HG03039 (cell line): ENCODE measurements around the gene CMSS1.

Source experiments
- ATAC-seq: cut with Tn5 transposase; IDR thresholded peaks from one replicate; pipeline ENCODE4 v1.9.1; 2021; ENCODE audit warnings: mild to moderate bottlenecking, moderate library complexity; ENCODE audit not compliant: unreplicated experiment

Gene CMSS1

DNA sequence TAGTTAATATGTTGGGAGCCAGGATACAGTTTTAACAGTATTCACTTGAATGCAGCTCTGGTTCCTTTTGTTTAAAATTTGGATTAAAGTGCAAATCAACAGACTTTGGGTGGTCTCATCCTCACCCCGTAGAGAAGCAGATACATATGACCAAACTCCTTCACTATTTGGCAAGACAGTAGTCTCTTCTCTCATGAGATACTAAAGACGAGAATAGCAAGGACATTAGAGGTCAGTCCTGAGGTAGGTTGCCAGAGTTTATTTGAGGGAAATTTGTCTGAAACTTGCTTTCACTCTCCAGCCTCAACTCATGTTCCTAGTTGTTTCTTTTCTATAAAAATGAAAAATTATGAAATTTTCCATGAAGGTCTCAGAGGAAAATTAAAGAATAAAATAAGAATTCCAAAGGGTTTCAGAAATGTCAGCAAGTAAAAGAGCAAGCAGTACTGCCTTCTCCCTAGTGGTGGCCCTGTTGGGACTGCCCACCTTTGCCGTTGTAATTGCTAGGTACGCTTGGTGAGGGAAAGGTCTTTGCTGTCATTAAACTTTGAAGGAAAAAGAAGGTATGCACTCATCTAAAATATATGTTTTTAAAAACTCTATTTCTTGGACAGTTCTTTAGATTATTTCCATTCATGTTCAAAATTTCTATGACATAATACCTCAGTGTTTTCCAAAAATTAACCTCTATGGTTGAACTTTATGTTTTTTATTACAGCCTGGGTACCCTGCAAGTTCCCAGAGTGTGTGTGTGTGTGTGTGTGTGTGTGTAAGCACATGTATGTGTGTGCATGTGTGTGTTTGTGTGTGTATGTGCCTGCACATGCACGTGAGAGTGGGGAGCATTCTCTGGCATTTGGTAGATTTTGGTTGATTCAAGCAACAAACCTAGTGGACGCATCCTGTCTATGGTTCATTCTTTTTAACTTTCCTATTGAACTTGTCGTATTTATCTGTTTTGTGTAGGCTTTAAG is 111.4 kb downstream of the CMSS1 start:
- ATAC-seq = no peak

DNA sequence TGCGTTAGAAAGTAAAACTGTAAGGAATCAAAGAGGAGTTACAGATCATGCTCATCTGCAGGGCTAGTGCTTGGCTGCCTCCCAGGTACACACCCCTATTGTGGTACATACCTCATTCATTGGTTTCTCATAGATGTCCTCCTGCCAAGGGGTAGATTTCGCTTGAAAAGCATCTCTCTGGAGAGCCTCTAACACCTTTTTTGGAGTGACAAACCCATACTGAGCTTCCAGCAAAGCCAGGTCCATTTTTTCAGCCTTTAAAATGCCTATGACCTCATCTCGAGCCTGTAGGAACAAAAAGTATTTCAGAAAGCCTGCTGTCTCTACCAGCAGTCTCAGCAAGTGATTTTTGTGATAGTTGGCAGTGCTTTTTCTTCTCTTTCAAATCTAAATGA is 112.1 kb downstream of the CMSS1 start:
- no peak for ATAC-seq

DNA sequence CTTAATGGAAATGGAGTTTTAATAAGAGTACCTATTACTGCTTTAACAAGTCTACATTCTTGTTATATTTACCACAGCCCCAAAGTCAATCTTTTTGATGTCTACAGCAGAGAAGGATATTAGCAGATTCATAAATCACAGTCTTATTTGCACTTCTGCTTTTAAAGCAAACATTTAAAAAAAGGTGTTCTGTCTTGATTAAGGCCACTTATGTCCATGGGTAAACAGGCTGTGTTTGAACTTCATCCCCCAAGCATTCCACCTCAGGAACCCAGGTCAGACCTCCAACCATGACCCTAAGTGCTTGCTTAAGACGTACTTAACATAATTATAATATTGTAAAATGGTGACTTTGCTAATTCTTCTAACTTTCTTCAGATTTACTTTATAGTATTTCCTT is 113.4 kb downstream of the CMSS1 start:
- no peak for ATAC-seq

DNA sequence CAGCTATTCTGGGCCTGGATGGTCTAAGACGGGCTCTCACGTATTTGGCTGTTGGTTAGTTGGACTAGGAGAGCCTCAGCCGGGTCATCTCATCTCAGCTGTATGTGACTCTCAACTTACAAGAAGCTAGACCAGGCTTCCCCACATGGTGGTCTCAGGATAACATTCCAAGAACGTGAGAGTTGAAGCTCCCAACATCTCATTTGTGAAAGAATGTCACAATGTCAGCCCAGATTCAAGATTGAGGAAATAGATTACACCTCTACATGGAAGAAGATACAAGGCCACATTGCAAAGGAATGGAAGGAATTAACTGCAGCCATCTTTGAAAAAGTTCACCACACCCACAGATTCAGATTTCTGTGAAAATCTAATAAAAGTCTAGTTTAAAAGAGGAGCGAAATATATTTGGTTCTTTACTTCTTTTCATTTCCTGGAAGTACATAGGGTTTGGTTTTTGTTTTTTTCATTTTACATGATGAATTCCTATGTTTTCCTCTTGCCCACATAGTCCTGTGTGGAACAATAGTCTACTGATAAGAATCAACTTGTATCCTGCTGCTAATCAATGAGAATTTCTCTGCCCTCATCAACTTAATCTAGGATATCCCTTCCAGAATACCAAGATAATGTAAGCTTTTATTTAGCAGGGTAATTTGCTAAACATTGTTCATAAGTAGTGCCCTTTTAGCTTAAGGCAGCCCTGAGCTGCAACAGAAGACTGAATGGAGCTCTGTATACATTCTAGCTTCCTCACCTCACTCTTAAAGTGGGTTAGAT is 116.5 kb downstream of the CMSS1 start:
- no peak for ATAC-seq

DNA sequence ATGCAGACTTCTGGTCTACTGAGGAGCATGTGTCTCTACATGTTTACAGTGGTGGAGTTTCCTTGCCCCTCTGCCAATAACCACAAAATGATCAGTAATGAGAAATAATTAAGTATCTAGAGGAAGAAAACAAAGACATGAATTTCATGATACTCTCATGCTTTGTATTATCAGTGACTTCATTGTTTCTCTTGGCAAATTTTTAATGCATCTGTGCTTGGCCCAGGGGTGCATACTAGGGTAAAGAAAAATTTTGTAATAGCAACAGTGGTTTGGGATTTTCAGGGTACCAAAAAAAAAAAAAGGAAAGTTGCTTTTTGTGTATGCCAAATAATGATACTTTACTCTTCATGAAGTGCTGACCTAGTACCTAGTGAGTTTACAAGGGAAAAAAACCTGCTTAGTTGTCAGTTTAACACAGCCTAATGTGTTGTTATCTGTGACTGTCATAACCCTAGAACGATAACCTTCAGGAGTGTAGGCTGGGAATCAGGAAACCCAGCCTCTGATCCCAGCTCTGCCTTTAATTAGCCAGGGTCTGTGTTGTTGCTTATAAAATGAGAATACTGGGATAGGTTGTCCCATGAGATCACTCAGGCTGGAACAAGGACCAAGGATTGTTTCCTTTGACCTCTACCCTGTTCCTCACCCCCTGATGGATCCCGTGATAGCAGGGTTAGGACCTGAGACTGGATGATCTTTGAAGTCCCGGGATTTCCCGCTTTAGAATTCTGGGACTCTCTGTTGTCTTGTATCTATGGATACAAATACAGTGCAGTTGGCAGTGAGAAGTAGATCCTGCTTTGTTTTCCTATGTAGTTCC is 117.5 kb downstream of the CMSS1 start:
- no peak for ATAC-seq

DNA sequence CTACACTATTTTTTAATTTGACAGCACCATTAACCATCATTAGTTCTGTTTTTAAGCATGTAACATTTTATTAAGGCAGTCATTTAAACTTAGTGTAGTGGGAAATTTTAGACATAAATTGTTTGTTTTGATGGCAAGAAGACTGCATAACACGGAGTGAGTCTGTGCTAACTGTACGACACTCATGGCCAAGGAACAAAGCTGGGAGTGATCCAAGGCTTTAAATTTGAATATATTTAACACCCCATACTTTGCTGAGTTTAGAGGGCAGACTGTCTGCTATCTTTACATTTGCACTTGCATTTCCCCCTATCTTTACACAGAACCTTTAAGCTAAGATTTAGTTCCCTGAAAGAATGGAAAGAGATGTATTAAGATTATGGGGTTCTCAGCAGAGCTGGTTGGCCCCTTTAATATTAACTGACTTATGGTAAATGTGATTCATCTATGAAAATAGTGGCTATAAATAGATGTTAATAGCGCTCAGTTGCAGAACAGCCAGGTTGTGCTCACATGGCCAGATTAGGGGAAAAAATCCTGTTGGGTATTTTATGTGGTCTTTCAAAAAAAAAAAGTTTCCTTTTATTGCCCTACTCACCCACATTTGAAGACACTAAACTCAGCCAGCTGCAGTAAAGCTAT is 120.7 kb downstream of the CMSS1 start:
- no peak for ATAC-seq

DNA sequence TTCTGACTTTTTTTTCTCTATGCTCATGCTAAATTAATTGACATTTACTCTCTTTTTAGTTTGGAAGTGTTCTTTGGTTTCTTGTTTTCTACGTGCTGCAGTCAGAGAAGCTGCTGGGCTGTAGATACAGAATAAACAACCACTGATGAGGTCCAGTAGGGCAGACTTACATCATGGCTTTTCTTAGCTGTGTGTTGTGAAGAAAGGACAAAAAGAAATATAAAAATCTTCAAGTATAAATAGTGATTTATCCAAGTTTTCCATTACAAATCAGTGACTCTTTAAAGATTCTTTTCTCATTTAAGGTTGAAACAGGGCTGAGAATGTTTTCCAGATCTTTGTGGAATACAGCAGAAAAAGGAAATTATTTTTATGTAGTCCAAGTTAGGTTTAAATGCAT is 122.2 kb downstream of the CMSS1 start:
- ATAC-seq = no peak

DNA sequence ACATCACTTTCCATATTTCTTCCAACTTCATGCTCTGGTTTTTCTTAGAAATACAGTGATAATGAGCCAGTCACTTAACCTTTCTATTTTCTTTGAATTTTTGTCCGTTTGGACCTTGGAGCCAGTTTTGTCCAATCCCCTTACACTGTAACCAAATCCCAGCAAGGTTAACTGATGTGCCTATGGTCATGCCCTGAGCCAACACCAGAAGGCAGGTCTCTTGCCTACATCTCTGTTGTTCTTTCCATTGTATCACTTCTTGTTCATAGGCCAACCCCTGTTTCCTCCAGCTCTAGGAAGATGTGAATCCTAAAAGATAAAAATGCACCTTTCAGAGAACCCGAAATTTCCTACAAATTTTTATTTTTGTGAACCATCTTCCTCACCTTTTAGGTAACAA is 122.7 kb downstream of the CMSS1 start:
- ATAC-seq = no peak

DNA sequence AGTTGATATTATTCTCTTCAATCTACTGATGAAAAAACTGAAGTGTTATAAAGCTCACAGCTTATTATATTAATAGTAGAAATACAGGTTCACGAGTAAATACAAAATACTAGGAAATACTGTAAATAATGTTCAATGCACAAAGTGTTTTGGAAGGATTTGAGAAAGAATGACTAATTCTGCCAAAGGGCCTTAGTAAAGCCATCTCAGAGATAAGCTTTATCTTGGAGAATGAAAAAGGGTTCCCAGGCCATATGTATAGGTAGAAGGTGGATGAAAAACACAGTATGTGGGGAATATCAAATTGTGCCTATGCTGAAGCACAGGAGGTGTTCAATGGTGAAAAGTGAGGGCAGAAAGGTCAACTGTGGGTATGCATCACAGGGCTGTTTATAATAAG is 123.5 kb downstream of the CMSS1 start:
- ATAC-seq = no peak

DNA sequence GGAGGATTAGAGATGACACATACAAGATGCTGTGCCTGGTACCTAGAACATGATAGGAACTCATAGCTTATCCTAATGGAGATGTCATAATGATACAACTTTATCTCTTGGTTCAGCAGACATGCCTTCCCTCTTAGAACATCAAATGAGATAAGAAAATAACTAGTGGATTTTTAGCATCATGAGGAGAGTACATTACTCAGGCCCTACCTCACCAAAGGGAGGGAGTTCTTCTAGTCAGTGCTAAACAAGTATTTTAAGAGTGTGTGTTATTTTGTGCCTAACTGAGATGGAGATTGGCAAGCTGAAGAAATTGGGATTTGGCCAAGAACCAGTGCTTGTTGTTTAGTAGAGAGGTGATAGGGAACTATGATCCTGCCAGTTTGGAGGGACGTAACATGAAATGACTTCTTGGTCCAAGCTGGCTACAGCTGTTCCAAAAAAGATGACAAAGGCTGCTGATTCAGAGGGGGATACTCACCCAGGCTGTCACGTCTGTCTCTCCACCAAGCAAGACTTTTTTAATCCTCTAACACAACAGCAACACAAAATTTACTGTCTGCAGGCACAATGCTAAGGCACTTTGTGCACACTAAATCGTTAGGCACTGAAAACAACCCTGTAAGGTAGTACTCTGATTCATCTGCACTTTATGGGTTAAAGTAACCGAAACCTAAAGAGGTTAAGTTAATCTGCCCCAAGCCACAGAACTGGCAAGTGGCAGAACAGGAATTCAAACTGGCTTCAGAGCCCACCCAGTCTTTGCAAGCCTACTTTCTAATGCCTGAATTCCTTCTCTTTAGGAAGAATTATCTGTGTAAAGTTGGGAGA is 126.5 kb downstream of the CMSS1 start:
- ATAC-seq = no peak

DNA sequence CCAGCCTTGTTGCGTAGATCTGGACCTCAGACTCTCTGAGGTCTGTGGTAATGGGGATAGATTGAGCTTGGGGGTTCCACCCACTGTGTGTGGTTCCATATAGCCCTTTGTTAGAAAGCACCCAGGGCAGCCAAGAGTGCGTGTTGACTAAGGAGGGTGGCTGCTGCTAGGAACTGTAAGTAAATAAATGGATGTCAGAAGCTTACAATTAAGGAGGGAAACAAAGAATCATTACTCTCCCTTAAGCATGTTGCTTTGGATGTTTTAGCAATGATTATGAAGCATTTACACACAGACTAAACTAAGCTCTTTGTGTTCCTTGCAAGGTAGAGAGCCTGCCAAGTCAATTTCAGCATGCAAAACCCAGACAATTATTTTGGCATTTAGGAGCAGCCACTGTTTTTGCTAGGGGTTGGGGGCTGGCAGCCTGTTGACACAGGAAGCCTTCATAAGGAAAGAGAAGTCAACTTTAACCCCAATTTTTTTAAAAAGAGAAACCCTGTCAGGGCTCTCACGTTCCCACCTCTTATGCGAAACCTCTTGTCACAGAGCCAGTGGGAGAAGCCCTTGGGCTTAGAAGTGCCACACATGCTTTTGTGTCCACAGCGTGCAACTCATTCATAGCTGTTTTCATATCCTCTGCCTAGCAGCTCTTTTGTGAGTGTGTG is 127.8 kb downstream of the CMSS1 start:
- ATAC-seq = no peak

DNA sequence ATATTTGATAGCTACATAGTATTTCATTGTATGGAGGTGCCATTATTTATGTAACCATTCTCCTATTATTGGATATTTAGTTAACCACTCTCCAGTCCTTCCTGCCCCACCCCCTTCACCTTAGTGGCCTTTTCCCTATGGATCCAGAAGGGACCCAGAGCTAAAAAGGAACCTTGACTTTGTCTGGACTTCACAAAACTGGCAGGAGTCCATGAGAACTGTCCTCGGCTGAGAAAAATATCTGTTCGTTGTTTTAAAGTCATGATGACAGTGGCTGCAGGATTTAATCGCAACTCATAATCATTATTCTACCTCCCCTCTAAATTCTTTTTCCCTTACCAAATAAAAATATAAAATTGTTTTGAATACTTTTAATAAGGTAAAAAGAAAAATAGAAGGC is 129.7 kb downstream of the CMSS1 start:
- no peak for ATAC-seq

DNA sequence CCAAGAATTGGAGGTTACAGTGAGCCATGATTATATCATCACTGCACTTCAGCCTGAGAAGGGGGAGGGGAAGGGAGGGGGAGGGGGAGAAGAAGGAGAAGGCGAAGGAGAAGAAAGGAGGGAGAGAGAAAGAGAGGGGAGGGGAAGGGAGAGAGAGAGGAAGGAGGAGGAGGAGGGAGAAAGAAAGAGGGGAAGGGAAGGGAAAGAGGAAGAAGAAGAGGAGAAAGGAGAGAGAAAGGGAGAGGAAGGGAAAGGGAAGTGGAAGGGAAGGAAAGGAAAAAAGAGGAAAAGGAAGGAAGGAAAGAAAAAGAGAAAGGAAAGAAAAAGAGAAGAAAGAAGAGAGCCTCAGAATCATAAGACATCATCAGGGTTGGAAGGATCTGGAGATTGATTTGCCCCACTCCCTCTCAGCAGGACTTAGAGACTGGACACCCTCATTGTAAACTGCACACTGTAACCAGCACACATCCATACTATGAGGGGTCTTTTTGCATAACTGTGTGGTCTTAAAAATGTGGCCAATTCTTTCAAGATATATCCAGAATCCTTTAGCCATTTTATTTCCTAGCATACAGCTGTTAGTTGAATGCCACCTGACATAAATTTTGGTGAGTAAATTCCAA is 130.9 kb downstream of the CMSS1 start:
- ATAC-seq = no peak

DNA sequence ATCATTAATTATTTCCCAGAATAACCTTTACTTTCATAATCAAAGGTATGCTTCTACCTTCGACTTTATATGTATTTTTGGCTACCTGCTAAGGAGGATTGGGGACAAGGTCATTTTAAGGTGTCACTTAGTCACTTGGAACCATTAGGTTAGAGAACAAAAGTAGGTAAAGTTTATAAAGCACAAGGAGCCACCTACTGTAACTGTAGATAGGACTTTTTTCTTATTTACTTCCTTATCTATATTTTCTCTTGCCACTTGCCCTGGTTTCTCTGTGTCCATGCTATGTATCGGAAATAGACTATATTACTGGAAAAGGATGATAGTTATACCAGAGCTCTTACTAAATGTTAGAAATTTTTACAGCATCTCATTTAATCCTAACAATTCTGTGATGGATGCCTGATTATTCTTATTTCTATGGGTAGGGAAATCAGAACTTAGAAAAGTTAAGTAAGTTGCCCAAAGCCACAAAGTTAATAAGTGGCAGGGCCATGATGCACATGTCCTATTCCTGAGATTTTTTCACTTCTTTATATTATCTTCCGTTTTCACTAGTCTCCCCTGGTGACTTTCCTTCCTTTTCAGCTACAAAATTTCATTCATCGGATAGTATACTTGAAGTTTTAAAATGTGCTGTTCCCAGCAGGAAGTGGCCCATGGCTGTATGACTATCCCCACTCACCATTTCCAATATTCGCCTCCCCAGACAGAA is 132.5 kb downstream of the CMSS1 start:
- ATAC-seq = no peak

DNA sequence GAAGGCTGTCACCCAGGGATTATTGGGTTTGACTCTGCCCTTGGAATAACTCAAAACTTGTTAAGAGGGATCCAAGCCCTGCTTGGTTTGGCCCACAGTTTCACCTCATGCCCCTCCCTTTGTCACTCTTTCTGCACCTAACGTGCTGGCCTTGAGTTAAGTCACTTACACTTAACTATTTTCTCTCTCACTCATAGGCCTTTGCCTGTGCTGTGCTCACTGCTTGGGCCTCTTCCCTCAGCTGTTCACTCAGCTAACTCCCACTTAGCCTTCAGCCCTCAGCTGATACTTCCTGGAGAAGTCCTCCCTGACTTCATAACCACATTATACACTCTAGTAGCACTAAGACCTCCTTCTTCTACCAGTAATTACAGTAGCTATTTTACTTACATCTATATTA is 133.3 kb downstream of the CMSS1 start:
- ATAC-seq = no peak

DNA sequence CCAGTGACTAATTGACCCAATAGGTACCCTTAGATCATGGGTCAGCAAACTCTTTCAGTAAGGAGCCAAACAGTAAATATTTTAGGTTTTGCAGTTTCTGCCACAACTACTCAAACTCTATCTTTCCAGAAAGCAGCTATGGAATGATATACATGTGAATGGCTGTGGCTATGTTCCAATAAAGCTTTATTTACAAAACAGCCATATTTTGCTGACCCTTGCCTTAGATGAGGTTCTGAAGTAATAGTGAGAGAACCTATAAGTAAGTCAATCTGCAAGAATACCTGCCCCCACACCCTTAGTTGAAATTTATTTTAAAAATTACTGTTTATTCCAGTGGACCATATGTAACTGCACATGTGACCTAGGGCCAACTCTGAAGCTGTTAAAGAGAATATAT is 134.0 kb downstream of the CMSS1 start:
- ATAC-seq = no peak

DNA sequence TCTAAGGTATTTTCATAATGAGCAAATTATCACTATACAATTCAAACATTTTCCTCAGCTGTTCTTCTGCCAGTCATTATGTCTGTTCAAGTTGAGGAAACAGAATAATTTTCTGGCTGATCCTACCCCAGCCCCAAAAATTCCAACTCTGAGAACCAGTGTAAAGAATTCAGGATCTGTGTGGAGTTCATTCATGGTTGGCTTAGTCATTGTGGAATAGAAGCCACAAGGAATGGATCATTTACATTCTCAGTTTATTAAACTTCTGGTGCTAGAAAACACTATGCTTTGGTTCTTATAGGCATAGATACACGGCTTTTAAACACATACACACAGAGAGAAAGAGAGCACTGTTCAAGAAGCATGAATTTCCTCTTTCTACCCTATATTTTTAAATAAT is 134.6 kb downstream of the CMSS1 start:
- no peak for ATAC-seq

DNA sequence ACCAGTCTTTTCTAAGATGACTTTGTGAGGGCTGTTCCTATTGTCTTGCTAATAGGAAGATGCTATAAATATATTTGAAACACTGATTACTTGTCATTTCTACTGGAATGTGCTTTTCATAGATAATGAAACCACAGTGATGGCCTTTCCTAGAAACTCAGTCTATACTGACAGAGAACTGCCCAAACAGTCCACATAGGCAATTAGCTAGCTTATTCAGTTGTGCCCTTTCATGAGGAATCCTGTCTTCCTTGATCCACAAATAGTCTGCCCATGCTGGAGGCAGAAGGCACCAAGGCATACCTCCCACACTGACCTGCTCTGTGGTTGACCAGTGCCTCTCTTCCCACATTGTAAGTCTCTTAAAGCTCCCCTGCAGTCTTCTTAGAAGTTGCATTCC is 135.9 kb downstream of the CMSS1 start:
- no peak for ATAC-seq
